ENCODE measurements around the gene NTRK2. TPM values are rescaled to one million over a fixed set of nuclear protein-coding genes. Genes with fewer than 3 reads are reported as not detected.
A peak's percentile ranks its signal among the peaks of the same experiment; 100 is the strongest.

The NTRK2 gene
- total and polyA plus RNA-seq, 7 donors: 0.46 to 3.0 (median 2.1) TPM

DNA sequence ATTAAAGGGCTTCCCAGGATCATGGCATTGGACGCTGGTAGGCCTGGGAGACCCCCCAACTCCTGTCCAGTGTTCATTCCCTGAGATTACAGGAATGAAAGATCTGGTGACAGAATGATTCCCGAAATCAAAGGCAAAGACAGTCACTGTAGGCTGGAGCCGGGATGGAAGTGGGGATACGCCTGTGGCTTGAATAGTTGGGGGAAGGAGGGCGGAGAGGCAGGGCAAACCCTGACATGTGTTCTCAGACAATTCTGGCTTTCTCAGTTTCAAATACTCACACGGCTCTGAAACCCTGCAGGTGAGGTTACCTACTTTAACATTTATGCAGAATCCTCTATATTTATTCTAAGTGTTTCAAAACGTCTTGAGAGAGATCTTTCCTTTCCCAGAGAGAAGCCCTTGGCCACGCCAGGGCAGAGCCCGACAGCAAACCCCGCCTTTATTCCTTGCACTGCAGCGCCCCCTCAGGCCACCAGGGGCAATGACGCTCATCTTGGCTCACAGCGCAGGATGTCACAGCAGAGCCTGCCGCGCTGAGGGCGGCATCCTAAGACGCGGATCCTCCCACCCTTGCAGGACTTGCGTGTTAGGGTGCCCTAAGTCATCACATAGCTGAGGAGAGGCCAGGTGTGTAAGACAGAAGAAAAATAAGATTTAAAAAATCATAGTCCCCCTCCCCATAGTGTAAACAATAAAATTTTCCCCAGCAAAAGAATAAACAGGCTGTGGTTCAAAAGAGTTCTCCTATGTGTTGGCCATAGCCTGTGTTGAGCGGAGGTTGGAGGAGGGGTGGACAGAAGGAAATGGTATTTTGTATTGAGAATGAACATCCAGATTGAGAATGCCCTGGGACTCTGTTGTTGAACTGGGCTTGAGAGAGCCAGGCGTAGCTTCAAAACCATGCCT is 284.5 kb downstream of the NTRK2 start:
- WGBS, 2 donors: 26 to 28% methylated on average over 21 of the region's 21 CpGs
- TF ChIP-seq POLR2AphosphoS5 (IDR thresholded peaks at IDR 0.05): no peak
- TF ChIP-seq, protein P1, sequence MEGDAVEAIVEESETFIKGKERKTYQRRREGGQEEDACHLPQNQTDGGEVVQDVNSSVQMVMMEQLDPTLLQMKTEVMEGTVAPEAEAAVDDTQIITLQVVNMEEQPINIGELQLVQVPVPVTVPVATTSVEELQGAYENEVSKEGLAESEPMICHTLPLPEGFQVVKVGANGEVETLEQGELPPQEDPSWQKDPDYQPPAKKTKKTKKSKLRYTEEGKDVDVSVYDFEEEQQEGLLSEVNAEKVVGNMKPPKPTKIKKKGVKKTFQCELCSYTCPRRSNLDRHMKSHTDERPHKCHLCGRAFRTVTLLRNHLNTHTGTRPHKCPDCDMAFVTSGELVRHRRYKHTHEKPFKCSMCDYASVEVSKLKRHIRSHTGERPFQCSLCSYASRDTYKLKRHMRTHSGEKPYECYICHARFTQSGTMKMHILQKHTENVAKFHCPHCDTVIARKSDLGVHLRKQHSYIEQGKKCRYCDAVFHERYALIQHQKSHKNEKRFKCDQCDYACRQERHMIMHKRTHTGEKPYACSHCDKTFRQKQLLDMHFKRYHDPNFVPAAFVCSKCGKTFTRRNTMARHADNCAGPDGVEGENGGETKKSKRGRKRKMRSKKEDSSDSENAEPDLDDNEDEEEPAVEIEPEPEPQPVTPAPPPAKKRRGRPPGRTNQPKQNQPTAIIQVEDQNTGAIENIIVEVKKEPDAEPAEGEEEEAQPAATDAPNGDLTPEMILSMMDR (IDR thresholded peaks at IDR 0.05): peak; percentile 54 to 89 (median 88)
- H3K9me3 ChIP-seq: no peaks in the 10 kb centered on the region
- intact Hi-C loops (cut with DNase I): no loop called here
- H3K36me3 ChIP-seq: no peaks in the 10 kb centered on the region
- no peak overlapping the region for H3K27ac ChIP-seq
- H3K27me3 ChIP-seq: no peaks in the 10 kb centered on the region
- peak; percentile 85 for DNase-seq
- H3K4me1 ChIP-seq: peaks cover 0 to 4% (median 0%) of the 10 kb centered on the region in 4 donors
- H3K4me3 ChIP-seq: no peak overlapping the region

GRCh38 chr9:84955155-84955554 is 285.6 kb downstream of the NTRK2 start:
- Histone ChIP-seq H3K27ac (no peak overlapping the region), H3K4me1 (peaks cover 0 to 4% (median 0%) of the 10 kb centered on the region in 4 donors), H3K27me3 (no peaks in the 10 kb centered on the region), H3K4me3 (no peak overlapping the region), H3K36me3 (no peaks in the 10 kb centered on the region), H3K9me3 (no peaks in the 10 kb centered on the region)
- DNase-seq: no peak
- 96 to 97% methylated on average over 18 of the region's 18 CpGs for WGBS, 2 donors
- intact Hi-C loops (cut with DNase I): no loop called here
- TF ChIP-seq, protein P1 (IDR thresholded peaks at IDR 0.05): no peak
- TF ChIP-seq POLR2AphosphoS5 (IDR thresholded peaks at IDR 0.05) (no peak), POLR2A (IDR thresholded peaks at IDR 0.05) (no peak), EP300 (IDR thresholded peaks at IDR 0.05) (no peak)

- WGBS, 2 donors: 95 to 97% methylated on average over 4 of the region's 4 CpGs
- TF ChIP-seq, protein P1 (IDR thresholded peaks at IDR 0.05): no peak
- no peak for TF ChIP-seq POLR2A (IDR thresholded peaks at IDR 0.05)
- TF ChIP-seq POLR2AphosphoS5 (IDR thresholded peaks at IDR 0.05): no peak
- TF ChIP-seq EP300 (IDR thresholded peaks at IDR 0.05): no peak
Measured at GRCh38 chr9:84955971-84956370, 286.4 kb downstream of the NTRK2 start.

DNA sequence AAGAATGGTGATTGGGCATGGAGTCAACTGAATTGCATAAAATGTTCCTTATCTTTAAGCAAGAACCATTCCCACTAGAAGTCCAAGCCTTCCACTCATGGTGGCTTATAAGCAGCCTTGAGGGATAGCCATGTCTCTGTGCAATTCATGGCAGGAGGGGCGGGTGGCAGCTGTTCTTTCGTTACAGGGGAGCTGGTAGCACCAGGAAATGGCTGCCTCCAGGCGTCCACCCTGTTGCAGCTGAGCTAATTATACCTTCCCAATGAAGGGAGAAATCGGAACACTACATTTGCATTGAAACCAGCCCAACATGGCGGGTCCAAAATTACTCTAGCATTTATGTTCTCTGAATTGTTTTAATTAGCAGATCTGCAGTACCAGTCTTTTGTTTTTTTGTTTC is 289.8 kb downstream of the NTRK2 start:
- no peak overlapping the region for H3K27ac ChIP-seq
- H3K27me3 ChIP-seq: no peaks in the 10 kb centered on the region
- H3K4me3 ChIP-seq: no peak overlapping the region
- no peaks in the 10 kb centered on the region for H3K4me1 ChIP-seq
- no peak for TF ChIP-seq POLR2A (IDR thresholded peaks at IDR 0.05)
- no peak for TF ChIP-seq POLR2AphosphoS5 (IDR thresholded peaks at IDR 0.05)
- TF ChIP-seq EP300 (IDR thresholded peaks at IDR 0.05): no peak
- TF ChIP-seq, protein P1 (IDR thresholded peaks at IDR 0.05): no peak
- intact Hi-C loops (cut with DNase I): loop anchor here (2.0 kb wide), 1 partner anchor 563 kb away; no protein-coding TSS in a partner anchor
- WGBS, 2 donors: 94 to 95% methylated on average over 5 of the region's 5 CpGs
- H3K36me3 ChIP-seq: no peaks in the 10 kb centered on the region
- DNase-seq: no peak
- no peaks in the 10 kb centered on the region for H3K9me3 ChIP-seq

More at GRCh38 chr9:84955971-84956370, 286.4 kb downstream of the NTRK2 start:
- no peaks in the 10 kb centered on the region for H3K27me3 ChIP-seq
- peaks cover 0 to 4% (median 0%) of the 10 kb centered on the region in 4 donors for H3K4me1 ChIP-seq
- DNase-seq: no peak
- intact Hi-C loops (cut with DNase I): loop anchor here (2.0 kb wide), 1 partner anchor 259 kb away; no protein-coding TSS in a partner anchor
- no peaks in the 10 kb centered on the region for H3K36me3 ChIP-seq
- H3K27ac ChIP-seq: no peak overlapping the region
- H3K4me3 ChIP-seq: no peak overlapping the region
- H3K9me3 ChIP-seq: no peaks in the 10 kb centered on the region
